HUES48 (cell line): Measurements from ENCODE around the gene NMNAT3.
"Not testable (repeated sequence)": the region's sequence is repeated elsewhere in the genome, so short reads cannot be mapped to it uniquely, and the experiment has no call there.

ENCODE experiments used
- H3K27ac ChIP-seq: one replicate; pipeline ENCODE4 v1.7.0; 2013; ENCODE audit warnings: low read depth, low read length, inconsistent platforms
- H3K27me3 ChIP-seq: 2 replicates; pipeline ENCODE4 v1.6.1; 2013; ENCODE audit warnings: mild to moderate bottlenecking, low read length; ENCODE audit not compliant: control insufficient read depth, insufficient read depth
- H3K36me3 ChIP-seq: 2 replicates; pipeline ENCODE4 v1.6.1; 2013; ENCODE audit warnings: low read length; ENCODE audit not compliant: control insufficient read depth, insufficient read depth
- H3K4me1 ChIP-seq: 2 replicates; pipeline ENCODE4 v1.6.1; 2013; ENCODE audit warnings: mild to moderate bottlenecking, low read length; ENCODE audit not compliant: control insufficient read depth, insufficient read depth
- H3K4me3 ChIP-seq: 2 replicates; pipeline ENCODE4 v1.5.1; 2013; ENCODE audit warnings: mild to moderate bottlenecking, low read depth, low read length
- H3K9ac ChIP-seq: 2 replicates; pipeline ENCODE4 v1.6.1; 2013; ENCODE audit warnings: mild to moderate bottlenecking, low read depth, low read length, moderate library complexity
- H3K9me3 ChIP-seq: 2 replicates; pipeline ENCODE4 v1.6.1; 2013; ENCODE audit warnings: low read length; ENCODE audit not compliant: control insufficient read depth, insufficient read depth

NMNAT3 gene

GRCh38 chr3:139583651-139584050 lies 94.1 kb downstream of the NMNAT3 start:
- H3K9me3 ChIP-seq, H3K4me1 ChIP-seq, H3K36me3 ChIP-seq, H3K27me3 ChIP-seq, H3K27ac ChIP-seq, H3K9ac ChIP-seq, H3K4me3 ChIP-seq: not testable (repeated sequence)

GRCh38 chr3:139578783-139579182 lies 99.0 kb downstream of the NMNAT3 start:
- no peak overlapping the region for H3K4me3 ChIP-seq
- no peaks in the 10 kb centered on the region for H3K36me3 ChIP-seq
- H3K9ac ChIP-seq: no peak overlapping the region
- H3K4me1 ChIP-seq: no peaks in the 10 kb centered on the region
- H3K27ac ChIP-seq: no peak overlapping the region
- no peaks in the 10 kb centered on the region for H3K27me3 ChIP-seq
- no peaks in the 10 kb centered on the region for H3K9me3 ChIP-seq

- Histone ChIP-seq H3K27ac (no peak overlapping the region), H3K9me3 (no peaks in the 10 kb centered on the region), H3K4me1 (no peaks in the 10 kb centered on the region), H3K27me3 (no peaks in the 10 kb centered on the region), H3K9ac (no peak overlapping the region), H3K36me3 (no peaks in the 10 kb centered on the region), H3K4me3 (no peak overlapping the region)
Measured at GRCh38 chr3:139577909-139578308, 99.9 kb downstream of the NMNAT3 start.

GRCh38 chr3:139577346-139577745 lies 100.4 kb downstream of the NMNAT3 start:
- H3K9ac ChIP-seq: no peak overlapping the region
- H3K4me3 ChIP-seq: no peak overlapping the region
- no peak overlapping the region for H3K27ac ChIP-seq
- no peaks in the 10 kb centered on the region for H3K9me3 ChIP-seq
- no peaks in the 10 kb centered on the region for H3K27me3 ChIP-seq
- H3K36me3 ChIP-seq: no peaks in the 10 kb centered on the region
- no peaks in the 10 kb centered on the region for H3K4me1 ChIP-seq

GRCh38 chr3:139574026-139574947 lies 103.5 kb downstream of the NMNAT3 start:
- no peaks in the 10 kb centered on the region for H3K27me3 ChIP-seq
- H3K36me3 ChIP-seq: no peaks in the 10 kb centered on the region
- H3K4me1 ChIP-seq: no peaks in the 10 kb centered on the region
- no peak overlapping the region for H3K9ac ChIP-seq
- peaks cover 12% of the 10 kb centered on the region for H3K9me3 ChIP-seq
- no peak overlapping the region for H3K4me3 ChIP-seq
- H3K27ac ChIP-seq: no peak overlapping the region

GRCh38 chr3:139572847-139573672 lies 104.7 kb downstream of the NMNAT3 start:
- H3K9me3 ChIP-seq: peaks cover 12% of the 10 kb centered on the region
- no peaks in the 10 kb centered on the region for H3K4me1 ChIP-seq
- no peak overlapping the region for H3K4me3 ChIP-seq
- H3K27me3 ChIP-seq: no peaks in the 10 kb centered on the region
- H3K9ac ChIP-seq: no peak overlapping the region
- H3K36me3 ChIP-seq: no peaks in the 10 kb centered on the region
- no peak overlapping the region for H3K27ac ChIP-seq

GRCh38 chr3:139571711-139572110 lies 106.1 kb downstream of the NMNAT3 start:
- H3K4me3 ChIP-seq: no peak overlapping the region
- no peak overlapping the region for H3K9ac ChIP-seq
- H3K27me3 ChIP-seq: no peaks in the 10 kb centered on the region
- no peaks in the 10 kb centered on the region for H3K36me3 ChIP-seq
- peaks cover 12% of the 10 kb centered on the region for H3K9me3 ChIP-seq
- H3K4me1 ChIP-seq: no peaks in the 10 kb centered on the region
- no peak overlapping the region for H3K27ac ChIP-seq

GRCh38 chr3:139564294-139564861 lies 113.4 kb downstream of the NMNAT3 start:
- Histone ChIP-seq H3K27ac (no peak overlapping the region), H3K9ac (no peak overlapping the region), H3K36me3 (no peaks in the 10 kb centered on the region)

GRCh38 chr3:139561959-139562676 lies 115.7 kb downstream of the NMNAT3 start:
- H3K4me3 ChIP-seq: no peak overlapping the region
- no peaks in the 10 kb centered on the region for H3K27me3 ChIP-seq
- no peak overlapping the region for H3K9ac ChIP-seq
- H3K27ac ChIP-seq: no peak overlapping the region
- no peaks in the 10 kb centered on the region for H3K9me3 ChIP-seq
- H3K4me1 ChIP-seq: peaks cover 7% of the 10 kb centered on the region; the same call in 1 of the 2 replicates
- no peaks in the 10 kb centered on the region for H3K36me3 ChIP-seq

More at GRCh38 chr3:139564294-139564861, 113.4 kb downstream of the NMNAT3 start:
- no peak overlapping the region for H3K4me3 ChIP-seq
- no peaks in the 10 kb centered on the region for H3K27me3 ChIP-seq
- peaks cover 3% of the 10 kb centered on the region; the same call in 1 of the 2 replicates for H3K4me1 ChIP-seq
- H3K9me3 ChIP-seq: no peaks in the 10 kb centered on the region

GRCh38 chr3:139561255-139561817 lies 116.4 kb downstream of the NMNAT3 start:
- peaks cover 7% of the 10 kb centered on the region; the same call in 1 of the 2 replicates for H3K4me1 ChIP-seq
- H3K4me3 ChIP-seq: no peak overlapping the region
- no peak overlapping the region for H3K9ac ChIP-seq
- no peaks in the 10 kb centered on the region for H3K36me3 ChIP-seq
- H3K9me3 ChIP-seq: no peaks in the 10 kb centered on the region
- no peaks in the 10 kb centered on the region for H3K27me3 ChIP-seq
- H3K27ac ChIP-seq: no peak overlapping the region
